ENCODE data around the gene GTF3C5.

DNA sequence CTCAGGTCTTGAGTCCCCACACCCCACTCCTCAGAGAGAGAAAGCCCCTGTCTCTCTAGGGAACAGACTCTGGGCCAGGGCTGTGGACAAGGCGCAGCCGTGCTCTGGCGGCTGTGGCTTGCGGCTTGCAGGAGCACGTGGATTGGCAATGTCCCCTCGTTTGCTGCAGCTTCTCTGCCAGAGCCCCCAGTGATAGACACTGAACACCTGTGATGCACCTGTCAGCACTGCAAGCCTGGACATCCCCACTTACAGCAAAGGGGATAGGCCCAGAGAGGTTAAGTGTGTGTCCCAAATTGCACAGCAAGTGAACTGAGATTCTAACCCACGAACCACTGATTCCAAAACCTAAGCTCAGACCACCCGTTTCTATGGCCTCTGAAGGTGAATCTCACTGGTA lies 45.3 kb upstream of the GTF3C5 start:
- TF ChIP-seq, protein P1, sequence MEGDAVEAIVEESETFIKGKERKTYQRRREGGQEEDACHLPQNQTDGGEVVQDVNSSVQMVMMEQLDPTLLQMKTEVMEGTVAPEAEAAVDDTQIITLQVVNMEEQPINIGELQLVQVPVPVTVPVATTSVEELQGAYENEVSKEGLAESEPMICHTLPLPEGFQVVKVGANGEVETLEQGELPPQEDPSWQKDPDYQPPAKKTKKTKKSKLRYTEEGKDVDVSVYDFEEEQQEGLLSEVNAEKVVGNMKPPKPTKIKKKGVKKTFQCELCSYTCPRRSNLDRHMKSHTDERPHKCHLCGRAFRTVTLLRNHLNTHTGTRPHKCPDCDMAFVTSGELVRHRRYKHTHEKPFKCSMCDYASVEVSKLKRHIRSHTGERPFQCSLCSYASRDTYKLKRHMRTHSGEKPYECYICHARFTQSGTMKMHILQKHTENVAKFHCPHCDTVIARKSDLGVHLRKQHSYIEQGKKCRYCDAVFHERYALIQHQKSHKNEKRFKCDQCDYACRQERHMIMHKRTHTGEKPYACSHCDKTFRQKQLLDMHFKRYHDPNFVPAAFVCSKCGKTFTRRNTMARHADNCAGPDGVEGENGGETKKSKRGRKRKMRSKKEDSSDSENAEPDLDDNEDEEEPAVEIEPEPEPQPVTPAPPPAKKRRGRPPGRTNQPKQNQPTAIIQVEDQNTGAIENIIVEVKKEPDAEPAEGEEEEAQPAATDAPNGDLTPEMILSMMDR (IDR thresholded peaks at IDR 0.05; ENCODE audit: insufficient read depth, low read depth, low read length) = no peak
- no peak for TF ChIP-seq EZH2 (IDR thresholded peaks at IDR 0.05; ENCODE audit: insufficient read depth, low read length)
